Thoracic aorta (tissue), 2 donors: ENCODE measurements around the gene MED15. TPM values are rescaled to one million over a fixed set of nuclear protein-coding genes. Genes with fewer than 3 reads are reported as not detected.

Experiments
- ATAC-seq: fragments of 150-250 bp; one replicate; pipeline ENCODE4 v1.8.0; 2017; ENCODE audit warnings: low read depth; ENCODE audit not compliant: insufficient number of reproducible peaks, low FRiP score
- DNase-seq: peaks from one replicate; pipeline ENCODE4 v3.0.0-alpha.2; 2020; ENCODE audit warnings: low spot score
- H3K27ac ChIP-seq, 2 donors: fragments of 200-600 bp; sonication (generic); 1 replicate in 1 of 2; 2 replicates in 1 of 2; pipeline ENCODE4 v1.5.1; 2016; ENCODE audit warnings: mild to moderate bottlenecking in 2 of 2, moderate library complexity in 2 of 2
- H3K27me3 ChIP-seq: fragments of 200-600 bp; sonication (generic); replicated peaks from 2 replicates; pipeline ENCODE4 v1.6.0; 2016; ENCODE audit warnings: mild to moderate bottlenecking; ENCODE audit not compliant: insufficient read depth
- H3K36me3 ChIP-seq: fragments of 200-600 bp; sonication (generic); one replicate; pipeline ENCODE4 v1.5.1; 2016
- H3K4me1 ChIP-seq, 2 donors: fragments of 200-600 bp; sonication (generic); 1 replicate in 1 of 2; 2 replicates in 1 of 2; pipeline versions ENCODE4 v1.5.1 to v1.6.0; 2016; ENCODE audit warnings: low read depth in 2 of 2, mild to moderate bottlenecking in 1 of 2; ENCODE audit not compliant: control insufficient read depth in 1 of 2
- H3K4me3 ChIP-seq: fragments of 200-600 bp; sonication (generic); 2 replicates; pipeline ENCODE4 v1.5.1; 2016; ENCODE audit warnings: mild to moderate bottlenecking
- H3K9me3 ChIP-seq: fragments of 200-600 bp; sonication (generic); 2 replicates; pipeline ENCODE4 v1.5.1; 2016
- total RNA-seq, 2 donors: library from RNA; depleted of rRNA; stranded (reverse); fragments of >200 nt; gene quantifications; one replicate each; pipeline versions ENCODE4 v1.1.0 to v1.2.3, GENCODE V29; 2016
- TF ChIP-seq, protein P1 (sequence below): fragments of 200-600 bp; sonication (generic); IDR thresholded peaks from one replicate; pipeline ENCODE4 v1.5.1; 2019; ENCODE audit warnings: antibody characterized with exemption

MED15 gene, protein sequence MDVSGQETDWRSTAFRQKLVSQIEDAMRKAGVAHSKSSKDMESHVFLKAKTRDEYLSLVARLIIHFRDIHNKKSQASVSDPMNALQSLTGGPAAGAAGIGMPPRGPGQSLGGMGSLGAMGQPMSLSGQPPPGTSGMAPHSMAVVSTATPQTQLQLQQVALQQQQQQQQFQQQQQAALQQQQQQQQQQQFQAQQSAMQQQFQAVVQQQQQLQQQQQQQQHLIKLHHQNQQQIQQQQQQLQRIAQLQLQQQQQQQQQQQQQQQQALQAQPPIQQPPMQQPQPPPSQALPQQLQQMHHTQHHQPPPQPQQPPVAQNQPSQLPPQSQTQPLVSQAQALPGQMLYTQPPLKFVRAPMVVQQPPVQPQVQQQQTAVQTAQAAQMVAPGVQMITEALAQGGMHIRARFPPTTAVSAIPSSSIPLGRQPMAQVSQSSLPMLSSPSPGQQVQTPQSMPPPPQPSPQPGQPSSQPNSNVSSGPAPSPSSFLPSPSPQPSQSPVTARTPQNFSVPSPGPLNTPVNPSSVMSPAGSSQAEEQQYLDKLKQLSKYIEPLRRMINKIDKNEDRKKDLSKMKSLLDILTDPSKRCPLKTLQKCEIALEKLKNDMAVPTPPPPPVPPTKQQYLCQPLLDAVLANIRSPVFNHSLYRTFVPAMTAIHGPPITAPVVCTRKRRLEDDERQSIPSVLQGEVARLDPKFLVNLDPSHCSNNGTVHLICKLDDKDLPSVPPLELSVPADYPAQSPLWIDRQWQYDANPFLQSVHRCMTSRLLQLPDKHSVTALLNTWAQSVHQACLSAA
- total RNA-seq: 10 to 100 TPM; 78.9 to 98.6 TPM

DNA sequence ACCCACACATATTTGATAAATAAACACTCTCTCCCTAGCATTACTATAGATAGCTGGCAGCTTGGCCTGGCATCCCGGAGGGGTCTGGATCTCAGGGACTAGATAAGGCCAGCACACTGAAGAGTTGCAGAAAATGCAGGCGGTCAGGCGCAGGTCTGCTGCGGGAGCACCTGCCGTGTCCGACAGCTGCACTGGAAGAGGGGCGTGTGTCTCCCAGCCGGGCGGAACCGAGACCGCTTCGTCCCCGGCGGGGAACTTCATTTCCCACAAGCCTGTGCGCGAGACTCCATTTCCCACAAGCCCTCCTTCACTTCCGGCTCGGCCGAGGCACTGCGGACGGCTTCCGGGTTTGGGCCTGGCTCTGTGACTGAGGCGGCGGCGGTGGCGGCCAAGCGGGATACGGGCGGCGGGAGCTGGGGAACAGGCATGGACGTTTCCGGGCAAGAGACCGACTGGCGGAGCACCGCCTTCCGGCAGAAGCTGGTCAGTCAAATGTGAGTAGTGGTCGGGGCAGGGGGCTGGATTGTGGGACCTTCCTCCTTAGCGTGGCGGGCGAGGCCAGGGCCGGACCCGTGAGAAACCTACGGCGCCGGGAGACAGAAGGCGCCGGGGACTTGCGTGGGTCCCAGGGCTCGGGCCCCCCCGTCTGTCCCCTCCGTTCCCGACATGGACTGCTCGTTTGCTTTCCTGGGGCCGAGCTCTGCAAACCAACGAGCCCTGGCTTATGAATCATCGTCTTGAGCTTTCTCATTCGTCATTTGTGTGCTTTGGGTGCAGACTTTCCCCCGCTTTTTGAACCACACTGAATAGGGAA, at the start of gene MED15:
Gene MED15 (plus strand): TSS at position 358 of the 814 bp plus-strand sequence. CDS start 69 bp downstream, at position 427.
- TF ChIP-seq, protein P1, sequence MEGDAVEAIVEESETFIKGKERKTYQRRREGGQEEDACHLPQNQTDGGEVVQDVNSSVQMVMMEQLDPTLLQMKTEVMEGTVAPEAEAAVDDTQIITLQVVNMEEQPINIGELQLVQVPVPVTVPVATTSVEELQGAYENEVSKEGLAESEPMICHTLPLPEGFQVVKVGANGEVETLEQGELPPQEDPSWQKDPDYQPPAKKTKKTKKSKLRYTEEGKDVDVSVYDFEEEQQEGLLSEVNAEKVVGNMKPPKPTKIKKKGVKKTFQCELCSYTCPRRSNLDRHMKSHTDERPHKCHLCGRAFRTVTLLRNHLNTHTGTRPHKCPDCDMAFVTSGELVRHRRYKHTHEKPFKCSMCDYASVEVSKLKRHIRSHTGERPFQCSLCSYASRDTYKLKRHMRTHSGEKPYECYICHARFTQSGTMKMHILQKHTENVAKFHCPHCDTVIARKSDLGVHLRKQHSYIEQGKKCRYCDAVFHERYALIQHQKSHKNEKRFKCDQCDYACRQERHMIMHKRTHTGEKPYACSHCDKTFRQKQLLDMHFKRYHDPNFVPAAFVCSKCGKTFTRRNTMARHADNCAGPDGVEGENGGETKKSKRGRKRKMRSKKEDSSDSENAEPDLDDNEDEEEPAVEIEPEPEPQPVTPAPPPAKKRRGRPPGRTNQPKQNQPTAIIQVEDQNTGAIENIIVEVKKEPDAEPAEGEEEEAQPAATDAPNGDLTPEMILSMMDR: no peak
- Histone ChIP-seq H3K27me3 (no peaks in the 10 kb centered on the region), H3K27ac (peak within 1 kb of the TSS; percentile 96 to 98), H3K4me1 (peaks cover 21 to 42% of the 10 kb centered on the region in 2 donors), H3K9me3 (no peaks in the 10 kb centered on the region), H3K36me3 (no peaks in the 10 kb centered on the region), H3K4me3 (peak within 1 kb of the TSS; percentile 89)
- DNase-seq (peak; percentile 72), ATAC-seq (peak; percentile 78)

DNA sequence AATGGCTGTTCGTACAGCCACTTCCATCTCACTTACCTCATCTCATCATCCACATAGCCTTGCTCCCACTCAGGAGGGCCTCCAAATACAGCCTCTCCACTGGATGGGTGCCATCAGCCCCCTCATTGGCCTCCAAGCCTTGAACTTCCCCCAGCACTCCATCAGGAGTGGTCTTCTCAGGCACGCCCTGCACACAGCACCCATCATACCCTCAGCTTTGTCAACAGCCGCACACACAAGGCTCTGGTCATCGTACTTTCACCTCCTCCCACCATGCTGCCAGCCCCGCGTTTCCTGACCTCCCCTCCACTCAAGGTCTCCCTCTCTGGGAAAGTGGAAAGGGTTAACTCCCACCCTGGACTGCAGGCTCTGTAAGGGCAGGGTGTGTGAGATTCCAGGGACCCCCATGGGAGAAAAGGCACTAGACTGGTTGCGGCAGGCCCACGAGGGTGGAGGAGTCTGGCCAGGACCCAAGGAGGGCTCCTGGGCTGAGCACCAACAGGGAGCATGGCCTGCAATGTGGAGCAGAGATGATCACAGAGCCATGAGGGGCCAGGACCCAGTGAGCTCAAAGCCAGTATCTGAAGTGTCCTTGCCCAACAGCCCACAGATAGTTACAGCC, 48.8 kb upstream of the MED15 start:
- H3K4me1 ChIP-seq: peaks cover 0 to 2% of the 10 kb centered on the region in 2 donors
- DNase-seq (no peak), ATAC-seq (no peak)
- no peaks in the 10 kb centered on the region for H3K36me3 ChIP-seq
- no peak overlapping the region for H3K4me3 ChIP-seq
- no peaks in the 10 kb centered on the region for H3K9me3 ChIP-seq
- TF ChIP-seq, protein P1: no peak
- no peaks in the 10 kb centered on the region for H3K27me3 ChIP-seq
- no peak overlapping the region for H3K27ac ChIP-seq

DNA sequence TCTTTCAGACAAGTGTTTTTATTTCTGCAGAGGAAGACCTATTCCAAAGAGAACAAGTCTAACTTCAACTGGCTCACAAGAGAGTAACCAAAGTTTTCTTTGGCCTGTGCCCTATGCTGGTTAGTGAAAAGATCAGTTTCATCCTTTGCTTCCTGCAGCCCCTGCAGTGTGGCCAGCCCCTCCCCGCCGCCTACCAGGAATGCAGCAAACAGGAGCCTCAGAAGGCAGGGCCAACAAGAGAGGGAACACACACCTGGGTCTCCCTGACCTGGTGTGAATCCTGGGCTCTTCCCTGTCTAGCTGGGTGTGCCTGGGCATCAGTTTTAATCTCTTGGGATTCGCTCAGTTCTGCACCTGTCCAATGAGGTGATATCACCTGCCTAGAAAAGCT, 48.3 kb upstream of the MED15 start:
- Histone ChIP-seq H3K27ac (no peak overlapping the region), H3K36me3 (peaks cover under 1% of the 10 kb centered on the region), H3K4me3 (no peak overlapping the region), H3K9me3 (no peaks in the 10 kb centered on the region), H3K4me1 (peaks cover 0 to 5% of the 10 kb centered on the region in 2 donors), H3K27me3 (no peaks in the 10 kb centered on the region)
- no peak for ATAC-seq
- no peak for DNase-seq
- TF ChIP-seq, protein P1: no peak

DNA sequence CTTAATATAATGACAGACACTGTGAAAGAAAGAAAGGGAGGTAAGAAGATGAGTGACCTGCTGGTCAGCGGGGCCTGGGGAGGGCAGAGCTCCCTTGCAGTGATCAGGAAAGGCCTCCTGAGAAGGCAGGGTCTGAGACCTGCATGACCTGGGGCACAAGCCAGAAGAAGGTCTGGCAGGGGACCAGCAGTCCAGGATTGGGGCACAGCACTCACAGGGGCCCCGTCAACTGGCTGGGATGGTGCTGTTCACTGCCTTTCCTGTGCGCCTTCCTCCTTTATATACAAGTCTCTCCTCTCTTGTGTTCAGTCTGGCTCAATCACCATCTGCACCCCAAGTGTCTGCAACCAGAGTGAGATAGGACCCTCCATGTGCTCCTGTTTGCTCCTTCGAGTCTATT, 47.5 kb upstream of the MED15 start:
- TF ChIP-seq, protein P1: no peak
- ATAC-seq (no peak), DNase-seq (no peak)
- no peak overlapping the region for H3K4me3 ChIP-seq
- H3K9me3 ChIP-seq: no peaks in the 10 kb centered on the region
- H3K4me1 ChIP-seq: peaks cover 0 to 5% of the 10 kb centered on the region in 2 donors
- H3K27ac ChIP-seq: no peak overlapping the region
- no peaks in the 10 kb centered on the region for H3K27me3 ChIP-seq
- peaks cover 8% of the 10 kb centered on the region for H3K36me3 ChIP-seq
